Testis (tissue), 3 donors: ENCODE measurements around the gene MACROD1. TPM values are rescaled to one million over a fixed set of nuclear protein-coding genes. Genes with fewer than 3 reads are reported as not detected.

Source experiments
- DNase-seq: peaks from one replicate; pipeline ENCODE4 v3.0.0-alpha.2; 2019
- H3K27ac ChIP-seq, 2 donors: fragments of 200-600 bp; sonication (generic); one replicate each; pipeline ENCODE4 v1.5.1; 2019
- H3K27me3 ChIP-seq: fragments of 200-600 bp; sonication (generic); one replicate; pipeline ENCODE4 v1.5.1; 2019
- H3K36me3 ChIP-seq: fragments of 200-600 bp; sonication (generic); one replicate; pipeline ENCODE4 v1.5.1; 2017; ENCODE audit warnings: low read depth; ENCODE audit errors: missing control alignments
- H3K4me1 ChIP-seq: fragments of 200-600 bp; sonication (generic); one replicate; pipeline ENCODE4 v1.5.1; 2019
- H3K4me3 ChIP-seq, 2 donors: fragments of 200-600 bp; sonication (generic); one replicate each; pipeline ENCODE4 v1.5.1; 2017 to 2019
- H3K9me3 ChIP-seq: fragments of 200-600 bp; sonication (generic); one replicate; pipeline ENCODE4 v1.5.1; 2017
- CTCF ChIP-seq, 3 experiments: fragments of 450-650 bp in 2 of 3; fragments of 200-600 bp in 1 of 3; sonication (generic) in 1 of 3; IDR thresholded peaks; one replicate each; pipeline ENCODE4 v1.5.1; 2016 to 2019; ENCODE audit warnings: antibody characterized with exemption in 3 of 3, mild to moderate bottlenecking in 2 of 3, moderate library complexity in 1 of 3
- POLR2A ChIP-seq: fragments of 450-650 bp; IDR thresholded peaks from one replicate; pipeline ENCODE4 v1.6.1; 2017; ENCODE audit warnings: antibody characterized with exemption, mild to moderate bottlenecking, moderate library complexity
- WGBS, 2 donors: methylation state at CpG; one replicate each; pipeline ENCODE4 v1.1.5; 2018; 5-methylcytosine and 5-hydroxymethylcytosine counted together
- intact Hi-C: fragments of 100-400 bp; cut with DNase I; formaldehyde crosslinking; loops from one replicate; pipeline ENCODE4 v1.15.1; 2023; ENCODE audit warnings: low total_unique reads
- polyA plus RNA-seq: library from polyadenylated mRNA; stranded (reverse); fragments of 350-450 nt; fragmentation: Illumina TruSeq; extraction: RNeasy Lipid Tissue Mini Kit (QIAGEN cat#74804); gene quantifications from one replicate; pipeline ENCODE4 v1.2.3, GENCODE V29; 2014; ENCODE audit warnings: low read depth, low replicate concordance; ENCODE audit not compliant: insufficient read depth
- total RNA-seq, 2 donors: library from RNA; depleted of rRNA; stranded (reverse); fragments of >200 nt; gene quantifications; one replicate each; pipeline ENCODE4 v1.2.3, GENCODE V29; 2016

The MACROD1 gene
- total and polyA plus RNA-seq, 3 donors from 2014 or later: 13.3 to 15.3 (median 14.1) TPM

- H3K4me3 ChIP-seq: no peak overlapping the region
- H3K9me3 ChIP-seq: no peaks in the 10 kb centered on the region
- TF ChIP-seq CTCF (IDR thresholded peaks at IDR 0.05) (peak in 1 of 3 experiments; percentile 25), POLR2A (no peak)
- intact Hi-C loops: loop anchor here (2.0 kb wide), 1 partner anchor 150 kb away; no protein-coding TSS in a partner anchor
- H3K27me3 ChIP-seq: no peaks in the 10 kb centered on the region
- H3K27ac ChIP-seq: no peak overlapping the region
- DNase-seq: no peak
- peaks cover 23% of the 10 kb centered on the region for H3K4me1 ChIP-seq
- no peaks in the 10 kb centered on the region for H3K36me3 ChIP-seq
- WGBS, 2 donors: 76 to 77% methylated on average over 25 of the region's 25 CpGs
These were observed 16.8 kb downstream of the MACROD1 start for GRCh38 chr11:64148917-64149617.

DNA sequence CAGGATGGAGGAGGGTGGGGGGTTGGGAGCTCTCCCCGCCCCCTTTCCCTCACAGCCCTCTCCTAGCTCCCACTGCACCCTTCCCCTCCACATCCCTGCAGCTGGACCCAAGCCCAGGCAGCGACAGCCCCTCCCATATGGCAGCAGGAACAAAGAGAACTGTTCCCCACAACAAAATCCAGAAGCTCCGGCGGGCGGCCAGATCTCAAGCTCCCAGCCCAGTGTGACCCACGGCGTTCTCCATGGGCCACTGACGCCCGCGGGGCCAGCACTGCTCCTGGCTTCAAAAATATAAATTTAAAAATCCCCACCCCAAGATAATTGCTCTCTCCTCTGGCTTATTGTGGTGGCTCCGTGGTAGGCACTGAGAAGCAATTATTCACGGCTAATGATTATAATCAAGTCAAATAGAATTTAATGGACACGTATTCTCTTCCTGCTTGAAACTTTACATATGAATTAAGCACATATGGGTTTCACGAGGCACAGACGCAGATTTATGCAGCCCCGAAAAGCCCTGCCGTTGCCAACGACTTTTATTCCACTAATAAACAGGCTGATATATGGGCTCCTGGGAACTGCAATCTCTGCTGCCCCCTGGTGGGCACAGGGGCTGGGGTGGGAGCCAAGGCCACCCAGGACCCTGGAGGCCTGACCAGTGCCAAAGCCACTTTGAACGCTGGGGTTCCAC is 17.5 kb downstream of the MACROD1 start:
- Histone ChIP-seq H3K4me1 (peaks cover 17% of the 10 kb centered on the region), H3K27ac (no peak overlapping the region), H3K4me3 (no peak overlapping the region), H3K36me3 (no peaks in the 10 kb centered on the region), H3K9me3 (no peaks in the 10 kb centered on the region), H3K27me3 (no peaks in the 10 kb centered on the region)
- peak; percentile 81 for DNase-seq
- intact Hi-C loops: loop anchor here (2.0 kb wide), 1 partner anchor 150 kb away; no protein-coding TSS in a partner anchor
- peak; percentile 88 to 95 (median 94) for TF ChIP-seq CTCF (IDR thresholded peaks at IDR 0.05)
- no peak for TF ChIP-seq POLR2A
- 16 to 38% methylated on average over 18 to 19 of the region's 19 CpGs for WGBS, 2 donors

DNA sequence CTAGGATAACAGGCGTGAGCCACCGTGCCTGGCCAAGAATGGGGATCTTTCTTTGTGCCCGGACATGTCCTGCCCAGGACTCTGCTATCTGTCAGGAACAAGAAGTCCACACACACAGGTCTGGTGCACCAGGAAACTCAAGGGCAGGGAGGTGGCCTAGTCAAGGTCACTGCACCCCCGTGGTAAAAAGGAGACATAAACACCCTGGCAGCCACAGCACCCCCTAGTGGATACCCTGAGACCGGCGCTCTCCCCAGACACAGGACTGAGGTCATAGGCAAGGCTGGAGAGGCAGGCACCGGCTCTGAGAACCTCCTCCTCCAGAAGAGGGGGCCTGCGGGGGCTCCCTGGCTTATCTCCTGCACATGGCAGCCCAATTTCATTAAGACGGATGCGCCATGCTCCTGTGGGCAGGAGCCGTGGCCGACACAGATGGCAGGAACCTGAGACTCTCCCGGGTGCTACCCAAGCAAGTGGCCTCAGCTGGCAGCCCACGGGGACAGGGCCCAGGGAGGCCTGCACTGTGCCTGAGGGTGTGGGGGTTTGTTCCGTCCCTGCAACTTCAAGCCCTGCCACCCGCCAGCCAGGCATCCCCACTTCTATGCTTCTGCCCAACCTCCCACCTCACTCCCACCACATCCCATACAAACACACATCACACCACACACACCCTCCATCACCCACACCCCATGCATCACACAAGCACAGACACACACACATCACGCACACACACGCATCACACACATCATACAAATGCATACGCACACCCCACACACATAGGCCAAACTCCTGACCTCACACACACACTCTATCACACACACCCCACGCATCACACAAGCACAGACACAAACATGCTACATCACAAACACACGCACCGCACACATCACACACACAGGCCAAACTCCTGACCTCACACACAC is 19.6 kb downstream of the MACROD1 start:
- 82 to 84% methylated on average over 17 to 22 of the region's 22 CpGs for WGBS, 2 donors
- H3K27ac ChIP-seq: no peak overlapping the region

More for the DNA sequence above, 19.6 kb downstream of the MACROD1 start:
- H3K4me1 ChIP-seq: peaks cover 10% of the 10 kb centered on the region
- H3K36me3 ChIP-seq: no peaks in the 10 kb centered on the region
- H3K9me3 ChIP-seq: no peaks in the 10 kb centered on the region
- no peak overlapping the region for H3K4me3 ChIP-seq
- peak; percentile 52 for DNase-seq
- intact Hi-C loops: no loop called here
- TF ChIP-seq POLR2A (no peak), CTCF (IDR thresholded peaks at IDR 0.05) (peak in 2 of 3 experiments; percentile 31 to 48)
- H3K27me3 ChIP-seq: no peaks in the 10 kb centered on the region
